Renal cortical epithelial cell (primary cell): Measurements from ENCODE around the gene CCDC149. TPM values are rescaled to one million over a fixed set of nuclear protein-coding genes. Genes with fewer than 3 reads are reported as not detected.

Experiments used
- DNase-seq: peaks from one replicate; pipeline ENCODE4 v3.0.0-alpha.2; 2011; ENCODE audit warnings: low read depth
- total RNA-seq: library from RNA; depleted of rRNA; stranded (reverse); fragments of >200 nt; gene quantifications from 2 replicates; pipeline ENCODE4 v1.2.3, GENCODE V29; 2014

Gene CCDC149
- total RNA-seq, 1 donor from 2014 or later: 12.5 TPM

DNA sequence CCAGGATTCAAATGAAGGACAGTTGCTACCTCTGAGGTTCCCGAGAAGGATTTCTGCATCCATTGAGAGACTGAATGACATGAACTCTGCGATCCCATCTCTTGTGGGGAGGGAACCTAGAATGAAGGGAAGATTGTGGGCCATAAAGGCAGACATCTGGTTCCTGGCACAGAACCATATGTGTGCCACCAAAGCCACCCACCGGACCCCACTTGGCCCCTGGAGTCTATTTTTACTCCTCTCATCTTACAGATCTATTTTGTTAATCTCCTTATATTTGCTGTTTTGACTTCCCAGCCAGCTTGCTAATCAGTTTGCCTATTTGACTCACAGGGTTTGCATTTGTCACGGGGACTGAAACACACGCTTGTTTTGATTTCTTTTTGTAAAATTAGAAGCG is 110.2 kb downstream of the CCDC149 start:
- DNase-seq: no peak

DNA sequence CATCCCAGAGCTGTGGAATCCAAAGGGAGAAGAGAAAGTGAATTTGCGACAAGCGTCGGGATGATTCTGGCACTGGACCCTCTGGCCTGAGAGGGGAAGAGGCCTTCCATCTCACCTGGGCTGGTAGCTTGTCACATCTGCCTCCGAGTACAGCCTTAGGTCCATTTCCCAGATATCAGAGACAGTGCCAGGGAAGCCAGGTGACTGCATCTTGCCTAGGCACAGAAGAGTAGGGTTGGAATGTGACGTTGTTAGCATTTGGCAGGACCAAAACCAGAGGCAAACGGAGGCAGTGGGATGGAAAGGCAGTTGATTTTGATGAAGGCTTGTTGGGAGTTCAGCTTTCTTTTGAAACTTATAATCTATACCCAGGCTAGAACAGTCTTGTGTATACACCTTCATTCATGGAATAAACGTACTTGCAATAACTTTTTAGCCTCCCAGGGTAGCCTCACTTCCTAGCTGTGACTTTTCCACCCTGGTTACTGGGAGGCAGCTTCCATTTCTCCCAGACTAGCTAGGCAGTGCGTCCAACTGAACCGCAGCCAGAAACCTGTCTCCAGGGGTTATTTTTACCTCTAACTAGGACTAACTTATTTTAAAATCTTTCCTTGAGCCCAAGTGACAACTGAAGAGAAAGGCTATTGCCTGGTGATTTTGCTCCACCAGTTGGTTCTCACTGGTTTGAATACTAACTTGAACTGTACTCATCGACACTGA is 111.5 kb downstream of the CCDC149 start:
- DNase-seq: no peak

DNA sequence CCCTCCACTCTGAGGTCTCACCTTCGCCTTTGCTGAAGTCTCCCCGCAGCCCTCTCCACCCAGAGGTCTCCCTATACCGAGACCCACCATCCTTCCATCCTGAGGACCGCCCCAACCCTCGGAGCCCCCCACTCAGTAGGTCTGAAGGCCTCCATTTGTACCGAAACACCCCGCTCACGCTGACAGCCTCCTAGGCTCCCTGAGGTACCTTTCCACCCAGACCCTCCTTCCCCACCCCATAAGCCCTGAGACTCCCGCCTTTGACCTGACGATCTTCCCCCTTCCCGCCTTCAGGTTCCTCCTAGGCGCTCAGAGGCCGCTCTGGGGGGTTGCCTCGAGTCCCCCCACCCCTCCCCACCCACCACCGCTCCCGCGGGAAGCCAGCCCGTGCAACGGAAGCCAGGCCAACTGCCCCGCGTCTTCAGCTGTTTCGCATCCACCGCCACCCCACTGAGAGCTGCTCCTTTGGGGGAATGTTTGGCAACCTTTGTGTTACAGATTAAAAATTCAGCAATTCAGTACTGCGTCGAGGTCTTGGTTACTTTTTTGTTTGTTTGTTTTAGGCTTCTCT is 112.4 kb downstream of the CCDC149 start:
- DNase-seq: no peak

DNA sequence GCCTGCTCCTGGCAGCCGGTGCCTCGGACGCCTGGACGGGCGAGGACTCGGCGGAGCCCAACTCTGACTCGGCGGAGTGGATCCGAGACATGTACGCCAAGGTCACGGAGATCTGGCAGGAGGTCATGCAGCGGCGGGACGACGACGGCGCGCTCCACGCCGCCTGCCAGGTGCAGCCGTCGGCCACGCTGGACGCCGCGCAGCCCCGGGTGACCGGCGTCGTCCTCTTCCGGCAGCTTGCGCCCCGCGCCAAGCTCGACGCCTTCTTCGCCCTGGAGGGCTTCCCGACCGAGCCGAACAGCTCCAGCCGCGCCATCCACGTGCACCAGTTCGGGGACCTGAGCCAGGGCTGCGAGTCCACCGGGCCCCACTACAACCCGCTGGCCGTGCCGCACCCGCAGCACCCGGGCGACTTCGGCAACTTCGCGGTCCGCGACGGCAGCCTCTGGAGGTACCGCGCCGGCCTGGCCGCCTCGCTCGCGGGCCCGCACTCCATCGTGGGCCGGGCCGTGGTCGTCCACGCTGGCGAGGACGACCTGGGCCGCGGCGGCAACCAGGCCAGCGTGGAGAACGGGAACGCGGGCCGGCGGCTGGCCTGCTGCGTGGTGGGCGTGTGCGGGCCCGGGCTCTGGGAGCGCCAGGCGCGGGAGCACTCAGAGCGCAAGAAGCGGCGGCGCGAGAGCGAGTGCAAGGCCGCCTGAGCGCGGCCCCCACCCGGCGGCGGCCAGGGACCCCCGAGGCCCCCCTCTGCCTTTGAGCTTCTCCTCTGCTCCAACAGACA is 113.1 kb downstream of the CCDC149 start:
- no peak for DNase-seq

DNA sequence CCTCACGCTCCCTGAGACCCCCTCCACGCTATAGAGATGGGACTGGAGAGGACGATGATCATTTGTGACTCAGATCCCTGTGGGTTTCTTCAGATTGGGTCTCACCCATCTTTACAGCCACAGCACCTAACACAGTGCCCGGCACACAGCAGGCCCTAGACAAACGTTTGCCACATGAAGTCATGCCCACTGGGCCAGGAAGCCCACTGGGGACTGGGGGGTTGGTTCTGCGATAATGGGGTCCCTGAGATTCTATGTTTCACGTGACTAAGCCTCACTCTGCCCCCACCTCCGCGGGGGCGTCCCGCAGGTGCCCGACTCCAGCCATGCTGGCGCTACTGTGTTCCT is 113.7 kb downstream of the CCDC149 start:
- no peak for DNase-seq

DNA sequence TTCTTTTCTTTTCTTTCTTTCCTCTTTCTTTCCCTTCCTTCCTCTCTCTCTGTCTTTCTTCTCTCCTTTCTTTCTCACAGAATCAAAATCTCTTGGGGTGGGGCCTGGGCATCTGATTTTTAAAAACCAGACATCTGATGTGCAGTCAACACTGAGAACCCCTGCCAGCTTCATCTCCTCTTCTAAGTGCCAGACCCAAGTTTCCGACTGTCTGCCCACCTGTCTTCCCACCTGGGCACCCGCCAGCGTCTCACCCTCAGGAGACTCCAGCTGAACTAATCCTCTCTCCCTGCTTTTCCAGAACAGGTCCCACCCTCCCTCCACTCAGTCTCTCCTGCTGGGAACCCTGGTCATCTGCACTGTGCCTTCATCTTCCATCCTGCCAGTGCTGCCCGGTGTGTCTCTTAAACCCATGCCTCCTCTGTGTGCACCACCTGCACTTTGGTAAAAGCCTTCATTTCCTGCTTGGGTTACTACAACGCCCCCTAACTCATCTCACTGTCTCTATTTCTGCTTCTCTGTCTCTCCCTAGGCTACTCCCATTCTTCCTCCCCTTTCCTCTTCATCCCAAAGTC is 114.7 kb downstream of the CCDC149 start:
- no peak for DNase-seq

DNA sequence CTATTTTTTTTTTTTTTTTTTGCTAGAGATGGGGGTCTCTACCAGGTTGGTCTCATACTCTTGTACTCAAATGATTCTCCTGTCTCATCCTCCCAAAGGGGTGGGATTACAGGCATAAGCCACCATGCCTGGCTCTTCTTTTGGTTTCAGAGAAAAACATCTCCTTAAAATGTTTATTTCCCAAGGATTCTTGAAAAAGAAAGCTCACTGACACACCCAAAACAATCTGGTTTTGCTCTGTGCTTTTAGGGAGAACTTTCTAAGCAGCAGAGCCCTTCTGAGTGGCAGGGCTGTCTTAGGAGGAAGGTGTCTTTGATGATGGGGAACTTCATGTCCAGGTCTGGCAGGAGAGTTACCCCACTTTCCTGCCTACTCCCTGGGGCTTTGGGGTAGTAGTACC is 116.2 kb downstream of the CCDC149 start:
- DNase-seq: no peak

DNA sequence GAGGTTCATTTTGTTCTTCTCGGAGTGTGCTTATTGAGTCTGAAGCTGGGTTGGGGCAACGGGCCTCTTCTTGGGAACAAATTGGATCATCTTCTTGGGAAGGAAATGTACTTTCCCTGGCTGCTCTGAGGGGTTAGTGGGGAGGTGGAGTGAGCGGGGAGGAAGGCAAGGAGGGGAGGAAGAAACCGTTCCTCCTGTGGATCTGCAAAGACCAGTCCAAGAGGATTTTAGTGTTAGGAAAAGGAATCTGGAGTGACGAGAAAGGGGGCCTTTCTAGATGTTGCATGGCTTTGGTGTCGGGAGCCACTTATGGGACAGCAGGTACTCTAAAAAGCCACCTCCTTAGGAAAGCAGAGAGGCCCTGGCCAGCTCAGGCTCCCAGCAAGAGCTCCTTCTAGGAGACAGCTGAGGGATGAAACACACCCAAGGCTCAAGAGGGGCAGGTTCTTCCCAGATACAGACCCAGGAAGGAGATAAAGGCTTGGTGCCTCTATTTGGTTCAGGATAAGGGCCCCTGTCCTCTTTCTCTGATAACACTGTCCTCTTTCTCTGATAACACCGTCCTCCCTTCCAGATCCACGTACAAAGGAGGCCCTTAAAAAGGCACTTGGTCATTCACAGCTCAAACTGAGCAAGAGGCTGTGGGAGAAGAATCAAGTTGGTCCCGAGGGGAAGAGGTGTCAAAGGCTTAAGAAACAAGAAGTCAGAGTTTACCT is 117.0 kb downstream of the CCDC149 start:
- no peak for DNase-seq

DNA sequence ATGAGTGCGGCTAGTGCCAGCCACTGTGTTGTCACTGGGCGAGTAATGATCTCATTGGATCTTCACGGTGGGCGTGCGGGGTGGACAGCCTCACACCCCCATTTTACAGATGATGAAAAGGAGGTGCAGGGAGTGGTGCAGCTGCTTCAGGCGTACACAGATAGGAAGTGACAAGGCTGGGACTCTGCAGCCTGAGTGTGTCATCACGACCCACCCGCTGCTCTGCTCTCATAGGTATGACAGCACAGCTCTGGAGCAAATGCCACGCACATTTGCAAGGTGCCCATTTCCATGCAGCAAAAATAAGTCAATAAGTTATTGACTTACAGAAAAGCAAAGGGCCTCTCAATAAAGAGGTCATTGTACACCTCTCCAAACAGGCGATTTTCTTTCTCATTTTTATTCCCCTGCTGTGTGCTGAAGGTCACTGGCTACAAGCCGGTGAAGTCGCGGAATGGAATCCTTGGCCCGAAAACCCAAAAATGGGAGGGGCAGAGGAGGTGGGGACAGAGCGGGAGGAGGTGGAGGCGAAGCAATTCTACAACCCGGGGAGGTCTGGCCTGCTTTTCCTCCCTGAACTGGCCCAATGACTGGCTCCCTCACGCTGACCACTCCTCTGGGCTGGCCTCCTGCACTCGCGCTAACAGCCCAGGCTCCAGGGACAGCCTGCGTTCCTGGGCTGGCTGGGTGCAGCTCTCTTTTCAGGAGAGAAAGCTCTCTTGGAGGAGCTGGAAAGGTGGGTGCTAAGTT is 117.8 kb downstream of the CCDC149 start, which contains the start of gene SOD3:
Gene SOD3 (plus strand): TSS at position 658 of the 750 bp plus-strand sequence. CDS start 3,949 bp downstream, outside the sequence.
- DNase-seq: peak; percentile 85

DNA sequence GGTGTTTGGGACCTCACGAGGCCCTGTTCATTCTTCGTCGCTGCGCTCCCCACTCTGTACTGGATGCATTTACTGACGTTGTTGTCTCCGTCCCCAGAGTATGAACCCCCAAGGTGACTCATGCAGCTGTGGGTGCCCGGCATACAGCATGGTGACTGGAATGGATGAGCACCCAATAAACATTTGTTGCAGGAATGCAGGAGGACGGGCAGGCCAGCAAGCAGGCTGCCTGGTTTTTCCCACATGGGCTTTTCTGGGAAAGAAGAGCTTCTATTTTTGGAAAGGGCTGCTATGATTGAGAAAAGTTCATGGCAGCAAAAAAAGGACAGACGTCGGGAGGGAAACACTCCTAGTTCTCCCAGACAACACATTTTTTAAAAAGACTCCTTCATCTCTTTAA is 118.4 kb downstream of the CCDC149 start:
- DNase-seq: no peak

DNA sequence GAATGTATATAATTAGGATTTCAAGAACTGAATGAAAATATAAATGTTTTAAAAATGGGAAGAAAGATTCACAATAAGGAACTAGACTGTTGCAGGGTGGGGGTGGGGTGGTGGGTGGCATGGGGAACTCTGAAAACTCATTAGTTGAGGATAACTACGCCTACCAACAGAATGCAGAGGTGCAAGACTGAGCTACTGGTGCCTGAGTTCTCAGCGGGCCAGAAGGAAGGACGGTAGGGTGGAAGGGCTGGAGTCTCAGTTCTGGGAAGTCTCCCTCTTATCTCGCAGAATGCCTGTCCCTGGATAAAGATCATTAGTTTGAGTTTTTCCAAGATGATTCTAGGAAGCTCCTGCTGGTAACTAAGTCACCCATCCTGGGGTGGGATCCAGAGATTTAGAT is 118.8 kb downstream of the CCDC149 start:
- no peak for DNase-seq

DNA sequence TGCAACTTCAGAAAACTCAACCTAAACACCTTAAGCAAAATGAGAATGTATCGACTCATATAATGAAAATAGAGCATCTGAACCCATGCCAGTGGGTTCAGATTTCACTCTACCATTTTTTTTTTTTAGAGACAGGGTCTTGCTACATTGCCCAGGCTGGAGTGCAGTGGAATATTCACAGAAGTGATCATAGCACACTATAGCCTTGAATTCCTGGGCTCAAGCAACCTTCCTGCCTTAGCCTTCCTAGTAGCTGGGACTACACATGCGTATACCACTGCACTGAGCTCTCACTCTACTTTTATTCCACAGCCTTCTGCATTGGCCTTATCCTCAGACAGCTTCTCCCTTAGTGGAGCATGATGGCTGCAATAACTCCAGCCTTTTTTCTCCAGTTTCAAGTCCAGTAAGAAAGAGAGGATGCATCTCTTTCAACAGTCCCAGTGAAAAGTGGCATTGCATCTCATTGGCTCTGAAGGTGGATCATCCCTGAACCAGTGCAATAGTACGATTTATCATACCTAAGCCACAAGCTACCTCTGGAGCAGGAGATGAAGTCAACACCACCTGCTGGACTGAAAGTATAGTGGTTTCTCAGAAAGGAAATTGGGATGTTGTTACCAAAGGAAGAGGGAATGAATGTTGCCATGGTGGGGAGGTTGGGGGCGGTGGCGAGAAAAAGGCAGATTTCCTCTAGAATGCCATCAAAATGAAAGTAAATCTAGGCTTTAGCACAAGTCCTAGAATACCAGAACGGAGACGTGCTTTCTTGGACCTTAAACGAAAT is 119.4 kb downstream of the CCDC149 start:
- peak; percentile 52 for DNase-seq

DNA sequence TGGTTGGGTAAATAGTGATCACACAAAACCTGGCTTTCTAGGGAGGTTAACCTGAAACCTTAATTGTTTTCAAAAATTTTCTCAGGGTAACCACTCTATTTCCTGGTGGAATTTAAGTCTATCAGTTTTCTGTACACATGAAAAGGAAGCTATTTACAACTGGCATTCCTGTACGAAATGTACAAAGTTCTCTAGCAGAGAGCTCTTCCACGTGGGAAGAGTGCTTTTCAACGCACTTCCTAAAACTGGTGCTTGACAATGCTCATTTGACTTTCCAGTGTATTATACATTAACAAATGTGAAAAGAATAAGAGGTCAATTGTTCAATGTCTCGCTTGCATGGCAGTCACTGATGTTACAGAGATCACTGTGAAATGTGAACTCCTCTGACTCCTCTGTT is 120.3 kb downstream of the CCDC149 start:
- DNase-seq: no peak

DNA sequence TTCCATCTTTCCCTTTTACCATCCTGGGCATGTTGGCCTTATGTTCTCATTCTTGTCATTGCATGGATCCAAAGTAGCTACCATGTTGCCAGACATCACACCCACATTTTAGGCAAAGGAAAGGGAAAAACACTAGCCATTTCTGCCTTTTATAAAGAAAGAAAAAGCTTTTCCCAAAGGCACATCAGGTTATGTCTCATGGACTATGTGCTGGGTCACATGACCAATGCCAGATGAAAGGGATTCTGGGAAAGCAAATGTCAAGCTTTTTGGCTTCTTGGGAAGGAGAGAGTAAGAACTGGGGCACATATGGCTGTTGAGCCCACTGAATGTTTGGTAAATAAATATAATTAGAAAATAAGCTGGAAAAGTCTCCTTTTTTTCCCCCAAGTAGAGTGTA is 121.8 kb downstream of the CCDC149 start:
- DNase-seq: no peak

DNA sequence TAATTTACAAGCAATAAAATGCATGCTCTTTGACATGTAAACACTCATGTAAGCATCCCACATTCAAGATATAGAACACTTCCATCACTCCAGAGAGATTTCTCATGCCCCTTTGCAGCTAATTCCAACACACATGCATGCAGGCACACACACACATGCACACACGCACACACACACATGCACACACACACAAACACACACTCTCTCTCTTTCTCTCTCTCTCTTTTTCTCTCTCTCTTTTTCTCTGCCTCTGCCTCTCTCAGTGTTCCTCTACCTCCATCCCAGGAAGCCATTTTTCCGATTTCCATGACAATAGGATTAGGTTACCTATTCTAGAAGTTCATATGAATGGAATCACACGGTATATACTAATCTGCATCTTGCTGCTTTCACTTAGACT is 129.3 kb downstream of the CCDC149 start:
- no peak for DNase-seq

DNA sequence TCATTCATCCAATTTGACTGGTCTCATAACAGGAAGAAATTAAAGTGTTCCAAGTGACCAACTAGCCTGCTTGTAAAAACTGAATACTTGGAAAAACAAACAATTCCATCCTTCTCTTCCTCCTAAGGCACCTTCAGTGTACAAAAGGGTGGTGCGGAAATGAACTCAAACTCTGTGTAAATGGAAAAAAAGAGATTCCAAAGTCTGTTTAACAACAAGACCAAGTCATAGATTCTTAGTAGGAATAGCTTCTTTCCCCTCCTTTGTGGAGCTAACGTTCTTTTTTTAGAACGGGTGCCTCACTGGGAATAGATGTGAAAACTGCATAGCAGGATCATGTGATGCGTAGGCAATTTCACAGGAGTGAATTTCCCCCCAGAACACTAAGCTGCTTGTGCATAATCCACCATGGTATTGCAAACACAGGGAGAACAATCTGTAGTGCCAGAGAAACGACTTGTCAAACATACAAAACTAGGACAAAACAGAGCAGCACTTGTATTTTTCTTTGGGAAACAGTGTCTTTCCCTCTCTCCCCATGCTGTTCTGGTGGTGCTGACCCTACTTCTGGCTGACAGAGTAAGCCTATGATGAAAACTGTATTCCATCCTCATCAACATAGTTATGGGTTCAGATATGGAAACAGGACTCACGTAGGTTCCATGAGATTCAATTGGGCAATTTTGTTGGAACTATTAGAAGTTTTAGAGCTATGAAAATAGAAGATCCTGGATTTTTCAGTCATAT is 130.7 kb downstream of the CCDC149 start:
- DNase-seq: peak; percentile 91

DNA sequence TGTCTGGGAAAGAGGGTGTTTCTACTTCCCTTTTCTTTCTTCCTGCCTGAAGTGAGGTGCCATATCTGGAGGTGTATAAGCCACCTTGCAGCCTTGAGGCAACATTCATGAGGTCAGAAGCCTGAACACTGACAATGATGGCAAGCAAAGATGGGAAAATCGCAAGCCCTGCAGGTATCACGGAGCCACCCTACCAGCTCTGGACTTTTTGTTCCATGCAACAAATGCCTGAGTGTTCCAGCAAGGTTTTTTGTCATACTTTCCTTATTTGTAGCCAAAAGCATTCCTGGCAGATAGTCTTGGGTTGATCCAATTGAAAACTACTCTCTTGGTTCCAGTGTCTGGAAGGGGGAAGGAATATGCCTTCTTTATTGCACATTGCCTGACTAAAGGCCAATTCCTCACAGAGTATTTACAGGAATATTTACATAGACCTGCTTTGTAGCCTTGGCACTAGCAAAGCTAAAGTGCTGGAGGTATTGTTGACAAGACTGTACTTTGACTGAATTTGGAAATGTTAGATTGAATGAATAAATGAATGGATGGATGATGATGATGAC is 131.8 kb downstream of the CCDC149 start:
- DNase-seq: no peak

DNA sequence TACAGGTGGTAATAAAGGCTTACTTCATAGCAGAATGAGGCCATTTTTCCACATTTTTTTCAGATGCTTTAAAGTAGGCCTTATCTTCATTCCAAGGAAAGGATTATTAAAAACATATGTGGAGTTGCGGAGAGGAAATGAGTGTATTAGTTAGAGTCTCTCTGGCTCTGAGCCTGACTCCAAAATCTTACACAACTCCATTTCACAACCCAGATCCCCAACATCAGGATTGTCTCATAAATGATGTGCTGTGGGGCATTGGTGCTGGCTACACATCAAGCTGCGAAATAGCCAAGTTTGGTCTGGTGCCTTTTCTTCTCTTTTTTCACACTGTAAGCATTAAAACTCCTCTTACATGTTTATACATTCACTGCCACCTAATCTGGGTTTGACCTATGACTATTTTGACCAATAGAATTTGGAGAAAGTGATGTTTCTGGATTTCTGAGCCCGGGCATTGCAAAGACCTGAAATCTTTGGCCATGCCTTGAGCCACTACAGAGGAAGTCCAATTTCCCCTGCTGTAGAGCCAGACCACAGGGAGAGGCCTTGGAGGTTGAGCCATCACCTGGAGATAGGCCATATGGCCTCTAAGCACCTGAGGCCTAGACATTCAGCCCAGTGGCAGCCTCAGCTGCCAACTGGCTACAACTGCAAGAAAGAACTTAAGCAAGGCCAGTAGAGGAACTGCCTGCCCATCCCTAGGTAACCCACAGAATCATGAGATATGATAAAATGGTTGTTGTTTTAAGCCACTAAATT is 134.2 kb downstream of the CCDC149 start:
- no peak for DNase-seq
